Hepatocyte (in vitro differentiated cells): ENCODE results near the gene NINJ1. TPM values are rescaled to one million over a fixed set of nuclear protein-coding genes. Genes with fewer than 3 reads are reported as not detected.

ENCODE experiments used
- DNase-seq: peaks from one replicate; pipeline ENCODE4 v3.0.0-alpha.2; 2016; ENCODE audit warnings: low spot score
- H2AFZ ChIP-seq: fragments of 200-600 bp; sonication (generic); 2 replicates; pipeline ENCODE4 v1.6.0; 2016; ENCODE audit warnings: antibody characterized with exemption, mild to moderate bottlenecking
- H3K27ac ChIP-seq: fragments of 200-600 bp; sonication (generic); 2 replicates; pipeline ENCODE4 v1.5.1; 2016; ENCODE audit warnings: mild to moderate bottlenecking
- H3K27me3 ChIP-seq: fragments of 200-600 bp; sonication (generic); 2 replicates; pipeline ENCODE4 v1.6.1; 2016
- H3K36me3 ChIP-seq: fragments of 200-600 bp; sonication (generic); replicated peaks from 2 replicates; pipeline ENCODE4 v1.5.1; 2016; ENCODE audit warnings: low read depth; ENCODE audit not compliant: insufficient read depth
- H3K4me1 ChIP-seq: fragments of 200-600 bp; sonication (generic); 2 replicates; pipeline ENCODE4 v1.5.1; 2016; ENCODE audit warnings: mild to moderate bottlenecking, moderate library complexity; ENCODE audit not compliant: insufficient read depth
- H3K4me2 ChIP-seq: fragments of 200-600 bp; sonication (generic); 2 replicates; pipeline ENCODE4 v1.6.0; 2016
- H3K4me3 ChIP-seq: fragments of 200-600 bp; sonication (generic); 2 replicates; pipeline ENCODE4 v1.5.1; 2016; ENCODE audit warnings: mild to moderate bottlenecking
- H3K79me2 ChIP-seq: fragments of 200-600 bp; sonication (generic); 2 replicates; pipeline ENCODE4 v1.6.0; 2017; ENCODE audit warnings: mild to moderate bottlenecking
- H3K9me2 ChIP-seq: fragments of 200-600 bp; sonication (generic); replicated peaks from 2 replicates; pipeline ENCODE4 v1.6.0; 2017; ENCODE audit warnings: mild to moderate bottlenecking; ENCODE audit not compliant: insufficient read depth
- H3K9me3 ChIP-seq: fragments of 200-600 bp; sonication (generic); 2 replicates; pipeline ENCODE4 v1.5.1; 2016; ENCODE audit warnings: low read depth, mild to moderate bottlenecking
- H4K20me1 ChIP-seq: fragments of 200-600 bp; sonication (generic); 2 replicates; pipeline ENCODE4 v1.6.0; 2016; ENCODE audit warnings: mild to moderate bottlenecking; ENCODE audit not compliant: insufficient read depth, poor library complexity, severe bottlenecking
- CTCF ChIP-seq: fragments of 200-600 bp; sonication (generic); IDR thresholded peaks from 2 replicates; pipeline ENCODE4 v1.5.1; 2016; ENCODE audit warnings: antibody characterized with exemption, mild to moderate bottlenecking; ENCODE audit not compliant: poor library complexity
- EZH2 ChIP-seq: fragments of 200-600 bp; sonication (generic); IDR thresholded peaks from 2 replicates; pipeline ENCODE4 v1.6.1; 2016; ENCODE audit warnings: antibody characterized with exemption, mild to moderate bottlenecking, borderline replicate concordance
- EZH2phosphoT487 ChIP-seq: fragments of 200-600 bp; sonication (generic); IDR thresholded peaks from one replicate; pipeline ENCODE4 v1.6.1; 2018; ENCODE audit warnings: antibody characterized with exemption, mild to moderate bottlenecking, low read depth, moderate library complexity; ENCODE audit not compliant: unreplicated experiment, severe bottlenecking
- WGBS: methylation state at CpG from one replicate; pipeline ENCODE4 v1.1.6; 2016; ENCODE audit warnings: low lambda C conversion rate; ENCODE audit errors: missing lambda C conversion rate; 5-methylcytosine and 5-hydroxymethylcytosine counted together
- polyA plus RNA-seq: library from polyadenylated mRNA; unstranded; fragments of >200 nt; fragmentation: Nextera tagmentation; extraction: Ambion mirVana; gene quantifications from 2 replicates; pipeline ENCODE4 v1.2.1, GENCODE V29; 2016
- total RNA-seq: library from RNA; depleted of rRNA; stranded (reverse); fragments of >200 nt; gene quantifications from 2 replicates; pipeline ENCODE4 v1.2.3, GENCODE V29; 2014

The NINJ1 gene
- total and polyA plus RNA-seq, 2 experiments from 2014 or later, result 55.4 to 135 TPM

GRCh38 chr9:93143830-93144530 lies 9.9 kb upstream of the NINJ1 start:
- no peak overlapping the region for H3K4me2 ChIP-seq
- H3K4me1 ChIP-seq, result no peaks in the 10 kb centered on the region
- no peaks in the 10 kb centered on the region for H4K20me1 ChIP-seq
- H3K9me3 ChIP-seq, result no peaks in the 10 kb centered on the region
- DNase-seq, result no peak
- 83% methylated on average over 15 of the region's 15 CpGs for WGBS
- H3K27ac ChIP-seq, result no peak overlapping the region
- no peak overlapping the region for H2AFZ ChIP-seq
- TF ChIP-seq CTCF (no peak), EZH2phosphoT487 (no peak), EZH2 (no peak)
- no peaks in the 10 kb centered on the region for H3K9me2 ChIP-seq
- no peaks in the 10 kb centered on the region for H3K27me3 ChIP-seq
- H3K36me3 ChIP-seq, result no peaks in the 10 kb centered on the region
- no peaks in the 10 kb centered on the region for H3K79me2 ChIP-seq
- H3K4me3 ChIP-seq, result no peak overlapping the region

GRCh38 chr9:93141771-93142483 lies 7.9 kb upstream of the NINJ1 start:
- H3K27ac ChIP-seq, result no peak overlapping the region
- no peaks in the 10 kb centered on the region for H3K9me3 ChIP-seq
- no peaks in the 10 kb centered on the region for H3K4me1 ChIP-seq
- 93% methylated on average over 8 of the region's 8 CpGs for WGBS
- TF ChIP-seq CTCF, result no peak
- TF ChIP-seq EZH2phosphoT487, result no peak
- TF ChIP-seq EZH2, result no peak
- DNase-seq, result no peak
- H3K27me3 ChIP-seq, result no peaks in the 10 kb centered on the region
- no peaks in the 10 kb centered on the region for H3K36me3 ChIP-seq
- H3K79me2 ChIP-seq, result no peaks in the 10 kb centered on the region
- H3K4me2 ChIP-seq, result no peak overlapping the region
- H4K20me1 ChIP-seq, result no peaks in the 10 kb centered on the region
- no peak overlapping the region for H3K4me3 ChIP-seq
- H3K9me2 ChIP-seq, result no peaks in the 10 kb centered on the region
- no peak overlapping the region for H2AFZ ChIP-seq

- no peaks in the 10 kb centered on the region for H4K20me1 ChIP-seq
- no peaks in the 10 kb centered on the region for H3K27me3 ChIP-seq
- H3K79me2 ChIP-seq, result no peaks in the 10 kb centered on the region
- no peak for TF ChIP-seq EZH2
- TF ChIP-seq EZH2phosphoT487, result no peak
- TF ChIP-seq CTCF, result no peak
- DNase-seq, result no peak
- peaks cover 3% of the 10 kb centered on the region for H3K4me1 ChIP-seq
- no peaks in the 10 kb centered on the region for H3K9me3 ChIP-seq
- no peaks in the 10 kb centered on the region for H3K9me2 ChIP-seq
- no peaks in the 10 kb centered on the region for H3K36me3 ChIP-seq
- H3K27ac ChIP-seq, result no peak overlapping the region
- no peak overlapping the region for H3K4me3 ChIP-seq
- no peak overlapping the region for H2AFZ ChIP-seq
- WGBS, result 89% methylated on average over 16 of the region's 16 CpGs
- no peak overlapping the region for H3K4me2 ChIP-seq
Observed at GRCh38 chr9:93139365-93140182, 5.5 kb upstream of the NINJ1 start.
